Fibroblast of lung (primary cell): ENCODE measurements around the gene STX7. TPM values are rescaled to one million over a fixed set of nuclear protein-coding genes. Genes with fewer than 3 reads are reported as not detected.

Source experiments
- DNase-seq, 2 donors: peaks; one replicate each; pipeline versions ENCODE4 v3.0.0 to v3.0.0-alpha.2; 2010; ENCODE audit warnings: low read depth in 2 of 2
- H2AFZ ChIP-seq: 2 replicates; pipeline ENCODE4 v1.5.1; 2012; ENCODE audit warnings: low read length, control low read depth, inconsistent platforms
- H3K27ac ChIP-seq: 2 replicates; pipeline ENCODE4 v1.5.1; 2011; ENCODE audit warnings: low read length, control low read depth; ENCODE audit not compliant: insufficient read depth
- H3K27me3 ChIP-seq: 2 replicates; pipeline ENCODE4 v1.5.1; 2011; ENCODE audit warnings: mild to moderate bottlenecking, low read length; ENCODE audit not compliant: control insufficient read depth, insufficient read depth
- H3K36me3 ChIP-seq: 2 replicates; pipeline ENCODE4 v1.5.1; 2011; ENCODE audit warnings: low read length; ENCODE audit not compliant: control insufficient read depth, insufficient read depth
- H3K4me1 ChIP-seq: 2 replicates; pipeline ENCODE4 v1.5.1; 2011; ENCODE audit warnings: low read length; ENCODE audit not compliant: control insufficient read depth, insufficient read depth; ENCODE audit errors: extremely low read depth
- H3K4me2 ChIP-seq: 2 replicates; pipeline ENCODE4 v1.5.1; 2011; ENCODE audit warnings: low read length, control low read depth; ENCODE audit not compliant: insufficient read depth; ENCODE audit errors: extremely low read depth
- H3K4me3 ChIP-seq, 4 experiments: fragments of 200-600 bp in 1 of 4; sonication (generic) in 1 of 4; replicated peaks in 1 of 4; 2 replicates each; pipeline ENCODE4 v1.5.1; 2011 to 2016; ENCODE audit warnings: low read length in 4 of 4, low read depth in 3 of 4, mild to moderate bottlenecking in 3 of 4, control low read depth in 2 of 4, inconsistent platforms in 1 of 4, mixed read lengths in 1 of 4; ENCODE audit not compliant: insufficient read depth in 1 of 4; ENCODE audit errors: control extremely low read depth in 1 of 4
- H3K79me2 ChIP-seq: 2 replicates; pipeline ENCODE4 v1.5.1; 2012; ENCODE audit warnings: mild to moderate bottlenecking, low read length, inconsistent platforms; ENCODE audit not compliant: control insufficient read depth, insufficient read depth
- H3K9ac ChIP-seq: 2 replicates; pipeline ENCODE4 v1.5.1; 2011; ENCODE audit warnings: mild to moderate bottlenecking, low read length, control low read depth; ENCODE audit not compliant: insufficient read depth
- H3K9me3 ChIP-seq: 2 replicates; pipeline ENCODE4 v1.5.1; 2012; ENCODE audit warnings: low read depth, low read length; ENCODE audit not compliant: control insufficient read depth, insufficient read depth
- H4K20me1 ChIP-seq: 2 replicates; pipeline ENCODE4 v1.5.1; 2011; ENCODE audit warnings: low read length; ENCODE audit not compliant: control insufficient read depth, insufficient read depth; ENCODE audit errors: extremely low read depth
- EZH2 ChIP-seq: IDR thresholded peaks from 2 replicates; pipeline ENCODE4 v1.5.1; 2012; ENCODE audit warnings: low read length, control low read depth, mild to moderate bottlenecking; ENCODE audit errors: missing control alignments
- polyA plus RNA-seq, 2 donors: library from polyadenylated mRNA; depleted of rRNA in 1 of 2; stranded (reverse) in 1 of 2; unstranded in 1 of 2; fragments of >200 nt; gene quantifications; 2 replicates each; pipeline ENCODE4 v1.2.1, GENCODE V29; 2011 to 2012; ENCODE audit warnings: missing spikeins in 1 of 2
- total RNA-seq: library from RNA; depleted of rRNA; stranded (reverse); fragments of >200 nt; gene quantifications from 2 replicates; pipeline ENCODE4 v1.2.1, GENCODE V29; 2014
- TF ChIP-seq, protein P1 (sequence below), 2 donors: IDR thresholded peaks in 1 of 2; conservative IDR thresholded peaks in 1 of 2; 1 replicate in 1 of 2; 2 replicates in 1 of 2; pipeline ENCODE4 v1.5.1; 2011 to 2012; ENCODE audit warnings: low read length in 2 of 2, control low read depth in 1 of 2, inconsistent platforms in 1 of 2, low read depth in 1 of 2, mild to moderate bottlenecking in 1 of 2

Gene STX7
- total and polyA plus RNA-seq, 2 donors (not counting 1 experiment from before 2014, with no cell fraction given): 52.1 to 53.0 TPM

GRCh38 chr6:132495604-132496079, 17.3 kb downstream of the STX7 start:
- H3K9me3 ChIP-seq: no peaks in the 10 kb centered on the region
- H3K4me3 ChIP-seq: no peak overlapping the region

GRCh38 chr6:132494954-132495353, 18.0 kb downstream of the STX7 start:
- Histone ChIP-seq H2AFZ (no peak overlapping the region), H3K9me3 (no peaks in the 10 kb centered on the region), H3K27ac (no peak overlapping the region), H3K4me1 (peaks cover under 1% of the 10 kb centered on the region), H3K27me3 (no peaks in the 10 kb centered on the region), H3K36me3 (peaks cover 1% of the 10 kb centered on the region), H3K4me2 (no peak overlapping the region), H3K4me3 (no peak overlapping the region), H3K79me2 (peaks cover 25% of the 10 kb centered on the region), H4K20me1 (no peaks in the 10 kb centered on the region), H3K9ac (no peak overlapping the region)
- TF ChIP-seq, protein P1, sequence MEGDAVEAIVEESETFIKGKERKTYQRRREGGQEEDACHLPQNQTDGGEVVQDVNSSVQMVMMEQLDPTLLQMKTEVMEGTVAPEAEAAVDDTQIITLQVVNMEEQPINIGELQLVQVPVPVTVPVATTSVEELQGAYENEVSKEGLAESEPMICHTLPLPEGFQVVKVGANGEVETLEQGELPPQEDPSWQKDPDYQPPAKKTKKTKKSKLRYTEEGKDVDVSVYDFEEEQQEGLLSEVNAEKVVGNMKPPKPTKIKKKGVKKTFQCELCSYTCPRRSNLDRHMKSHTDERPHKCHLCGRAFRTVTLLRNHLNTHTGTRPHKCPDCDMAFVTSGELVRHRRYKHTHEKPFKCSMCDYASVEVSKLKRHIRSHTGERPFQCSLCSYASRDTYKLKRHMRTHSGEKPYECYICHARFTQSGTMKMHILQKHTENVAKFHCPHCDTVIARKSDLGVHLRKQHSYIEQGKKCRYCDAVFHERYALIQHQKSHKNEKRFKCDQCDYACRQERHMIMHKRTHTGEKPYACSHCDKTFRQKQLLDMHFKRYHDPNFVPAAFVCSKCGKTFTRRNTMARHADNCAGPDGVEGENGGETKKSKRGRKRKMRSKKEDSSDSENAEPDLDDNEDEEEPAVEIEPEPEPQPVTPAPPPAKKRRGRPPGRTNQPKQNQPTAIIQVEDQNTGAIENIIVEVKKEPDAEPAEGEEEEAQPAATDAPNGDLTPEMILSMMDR (conservative IDR thresholded peaks at IDR 0.05 in 1 of 2, IDR thresholded peaks at IDR 0.05 in 1 of 2; ENCODE audit: low read depth in 1 of 2, low read length in 2 of 2): no peak
- no peak for TF ChIP-seq EZH2
- no peak for DNase-seq

More at GRCh38 chr6:132495604-132496079, 17.3 kb downstream of the STX7 start:
- no peaks in the 10 kb centered on the region for H3K4me1 ChIP-seq
- H3K79me2 ChIP-seq: peaks cover 21% of the 10 kb centered on the region
- DNase-seq: no peak
- no peak overlapping the region for H2AFZ ChIP-seq
- no peak overlapping the region for H3K27ac ChIP-seq
- no peak overlapping the region for H3K4me2 ChIP-seq
- no peak overlapping the region for H3K9ac ChIP-seq
- H3K36me3 ChIP-seq: peaks cover 1% of the 10 kb centered on the region
- no peaks in the 10 kb centered on the region for H3K27me3 ChIP-seq
- TF ChIP-seq, protein P1 (conservative IDR thresholded peaks at IDR 0.05 in 1 of 2, IDR thresholded peaks at IDR 0.05 in 1 of 2; ENCODE audit: low read depth in 1 of 2, low read length in 2 of 2): no peak
- TF ChIP-seq EZH2: no peak
- no peaks in the 10 kb centered on the region for H4K20me1 ChIP-seq

- H3K79me2 ChIP-seq: peaks cover 28% of the 10 kb centered on the region
- no peaks in the 10 kb centered on the region for H3K27me3 ChIP-seq
- no peak for DNase-seq
- TF ChIP-seq, protein P1 (conservative IDR thresholded peaks at IDR 0.05 in 1 of 2, IDR thresholded peaks at IDR 0.05 in 1 of 2; ENCODE audit: low read depth in 1 of 2, low read length in 2 of 2): no peak
- TF ChIP-seq EZH2: no peak
- H3K36me3 ChIP-seq: no peaks in the 10 kb centered on the region
- no peak overlapping the region for H3K27ac ChIP-seq
- no peak overlapping the region for H3K4me3 ChIP-seq
- peaks cover 2% of the 10 kb centered on the region for H3K4me1 ChIP-seq
- no peaks in the 10 kb centered on the region for H4K20me1 ChIP-seq
- no peak overlapping the region for H3K9ac ChIP-seq
- no peaks in the 10 kb centered on the region for H3K9me3 ChIP-seq
- no peak overlapping the region for H2AFZ ChIP-seq
- H3K4me2 ChIP-seq: no peak overlapping the region
Observed at GRCh38 chr6:132491881-132492280, 21.0 kb downstream of the STX7 start.
